SU-DHL-6 (cell line): ENCODE measurements around the gene HIPK4.

Experiments used
- H2AFZ ChIP-seq: fragments of 200-600 bp; sonication (generic); 2 replicates; pipeline ENCODE4 v1.6.1; 2014; ENCODE audit warnings: low read depth, mild to moderate bottlenecking, moderate library complexity, mixed read lengths, antibody characterized with exemption, low read length; ENCODE audit not compliant: severe bottlenecking
- H3F3A ChIP-seq: fragments of 200-600 bp; shearing (Covaris generic); 2 replicates; pipeline ENCODE4 v1.6.0; 2016; ENCODE audit warnings: antibody characterized with exemption, mild to moderate bottlenecking; ENCODE audit not compliant: insufficient read depth
- H3K27ac ChIP-seq: fragments of 200-600 bp; sonication (generic); 2 replicates; pipeline ENCODE4 v1.5.1; 2016; ENCODE audit warnings: low read depth, mild to moderate bottlenecking, low read length, moderate library complexity, mixed read lengths
- H3K27me3 ChIP-seq: fragments of 200-600 bp; sonication (generic), shearing (Covaris generic); 2 replicates; pipeline ENCODE4 v1.6.0; 2014; ENCODE audit warnings: mild to moderate bottlenecking, low read length
- H3K36me3 ChIP-seq: fragments of 200-600 bp; sonication (generic); 2 replicates; pipeline ENCODE4 v1.6.1; 2014; ENCODE audit warnings: mild to moderate bottlenecking, low read length, mixed read lengths
- H3K4me2 ChIP-seq: fragments of 300-600, 200-600 bp; shearing (Covaris generic), sonication (generic); 2 replicates; pipeline ENCODE4 v1.6.0; 2014; ENCODE audit warnings: low read length, low read depth, mild to moderate bottlenecking; ENCODE audit not compliant: poor library complexity, severe bottlenecking
- H3K4me3 ChIP-seq: fragments of 200-600 bp; sonication (generic); 2 replicates; pipeline ENCODE4 v1.5.1; 2014; ENCODE audit warnings: antibody characterized with exemption, low read length, mild to moderate bottlenecking, mixed read lengths; ENCODE audit not compliant: insufficient read depth, poor library complexity, severe bottlenecking
- H3K79me2 ChIP-seq: fragments of 200-600 bp; sonication (generic); 2 replicates; pipeline ENCODE4 v1.6.1; 2014; ENCODE audit warnings: mild to moderate bottlenecking, low read length, moderate library complexity; ENCODE audit not compliant: insufficient read depth
- H3K9ac ChIP-seq: fragments of 200-600 bp; sonication (generic); 2 replicates; pipeline ENCODE4 v1.7.0; 2014; ENCODE audit warnings: mild to moderate bottlenecking, low read length
- H3K9me2 ChIP-seq: fragments of 200-600 bp; sonication (generic); replicated peaks from 2 replicates; pipeline ENCODE4 v1.6.1; 2014; ENCODE audit warnings: low read length; ENCODE audit not compliant: insufficient read depth
- H3K9me3 ChIP-seq: fragments of 200-600 bp; sonication (generic); 2 replicates; pipeline ENCODE4 v1.6.1; 2014; ENCODE audit warnings: low read length, mixed read lengths; ENCODE audit not compliant: insufficient read depth
- H4K20me1 ChIP-seq: fragments of 200-600 bp; sonication (generic); 2 replicates; pipeline ENCODE4 v1.6.1; 2014; ENCODE audit warnings: low read depth, mild to moderate bottlenecking, antibody characterized with exemption, low read length, moderate library complexity, mixed read lengths
- CTCF ChIP-seq: fragments of 200-600 bp; sonication (generic); IDR thresholded peaks from one replicate; pipeline ENCODE4 v1.5.1; 2017; ENCODE audit warnings: antibody characterized with exemption, mild to moderate bottlenecking, low read length, moderate library complexity; ENCODE audit not compliant: insufficient read depth, poor library complexity, severe bottlenecking
- EZH2phosphoT487 ChIP-seq: fragments of 200-600 bp; sonication (generic), shearing (Covaris generic); conservative IDR thresholded peaks from 2 replicates; pipeline ENCODE4 v1.6.1; 2018; ENCODE audit warnings: mild to moderate bottlenecking, antibody characterized with exemption, low read length, moderate library complexity, mixed read lengths

The HIPK4 gene

DNA sequence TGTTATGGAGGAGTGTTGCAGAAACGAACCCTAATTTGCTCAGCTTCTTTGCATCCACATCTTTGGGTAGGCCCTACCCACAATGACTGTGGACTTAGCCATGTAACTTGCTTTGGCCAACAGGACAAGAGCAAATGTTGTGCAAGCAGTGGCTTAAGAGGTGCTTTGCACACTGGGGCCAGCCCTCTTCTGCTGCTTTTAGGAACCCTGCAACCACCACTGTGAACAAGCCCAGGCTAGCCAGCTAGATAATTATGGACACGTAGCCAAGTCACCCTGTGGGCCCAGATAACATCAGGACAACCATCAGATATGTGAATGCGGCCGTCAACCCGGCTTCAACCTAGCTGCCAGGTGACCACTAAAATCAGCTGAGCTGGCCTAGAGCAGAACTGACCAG lies 58.9 kb downstream of the HIPK4 start:
- TF ChIP-seq CTCF (no peak), EZH2phosphoT487 (no peak)
- Histone ChIP-seq H3K4me2 (no peak overlapping the region), H3K36me3 (peaks cover 11% of the 10 kb centered on the region; the same call in 1 of the 2 replicates), H3K9ac (no peak overlapping the region), H3K79me2 (no peaks in the 10 kb centered on the region), H3K27ac (no peak overlapping the region), H3K27me3 (no peaks in the 10 kb centered on the region), H3K4me3 (no peak overlapping the region), H2AFZ (no peak overlapping the region), H4K20me1 (no peaks in the 10 kb centered on the region), H3F3A (no peaks in the 10 kb centered on the region), H3K9me3 (no peaks in the 10 kb centered on the region), H3K9me2 (no peaks in the 10 kb centered on the region)
